PFSK-1 (cell line): Measurements from ENCODE around the gene HACE1.
A peak's percentile ranks its signal among the peaks of the same experiment; 100 is the strongest.

ENCODE experiments used
- FOXP2 ChIP-seq: optimal IDR thresholded peaks from 2 replicates; pipeline ENCODE3; 2011; ENCODE audit warnings: borderline replicate concordance, control low read depth, inconsistent platforms; ENCODE audit not compliant: insufficient read depth; ENCODE audit errors: extremely low read length, extremely low read depth
- POLR2AphosphoS5 ChIP-seq: IDR thresholded peaks from 2 replicates; pipeline ENCODE4 v1.6.1; 2012; ENCODE audit warnings: low read depth, mild to moderate bottlenecking, control low read depth, low read length, moderate library complexity
- SIN3A ChIP-seq: IDR thresholded peaks from 2 replicates; pipeline ENCODE4 v1.6.1; 2012; ENCODE audit warnings: mild to moderate bottlenecking, low read length, moderate library complexity, borderline replicate concordance; ENCODE audit not compliant: insufficient read depth
- TAF1 ChIP-seq: IDR thresholded peaks from 2 replicates; pipeline ENCODE4 v1.6.1; 2012; ENCODE audit warnings: low read length, control low read depth, borderline replicate concordance; ENCODE audit not compliant: insufficient read depth
- TF ChIP-seq, protein P1 (sequence below), 2 experiments: IDR thresholded peaks; 2 replicates each; pipeline versions ENCODE4 v1.6.1 to v1.8.0; 2011 to 2012; ENCODE audit warnings: low read depth in 2 of 2, low read length in 2 of 2, control low read depth in 1 of 2, inconsistent platforms in 1 of 2, mild to moderate bottlenecking in 1 of 2, moderate library complexity in 1 of 2; ENCODE audit not compliant: insufficient read depth in 1 of 2

HACE1 gene

DNA sequence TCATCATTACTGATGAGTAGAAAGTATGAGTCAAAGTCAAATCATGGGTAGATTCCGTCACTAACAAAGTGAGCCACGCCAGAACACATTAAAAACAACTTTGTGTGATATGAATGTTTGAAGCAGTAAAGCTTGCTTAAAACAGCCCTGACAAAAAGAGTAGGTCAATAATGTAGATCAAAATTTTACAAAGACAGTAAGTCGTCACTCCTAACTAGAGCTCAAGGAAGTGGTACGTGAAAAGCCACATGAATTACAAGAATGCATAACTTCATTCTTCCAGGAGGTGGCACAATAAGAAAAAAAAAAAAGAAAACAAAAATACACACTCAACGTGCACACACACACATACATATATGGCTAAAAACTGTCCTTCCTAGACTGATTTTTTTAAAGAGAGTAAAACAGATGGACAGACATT is 69.9 kb downstream of the HACE1 start:
- TF ChIP-seq POLR2AphosphoS5 (no peak), TAF1 (no peak), FOXP2 (no peak), SIN3A (no peak)
- TF ChIP-seq, protein P1, sequence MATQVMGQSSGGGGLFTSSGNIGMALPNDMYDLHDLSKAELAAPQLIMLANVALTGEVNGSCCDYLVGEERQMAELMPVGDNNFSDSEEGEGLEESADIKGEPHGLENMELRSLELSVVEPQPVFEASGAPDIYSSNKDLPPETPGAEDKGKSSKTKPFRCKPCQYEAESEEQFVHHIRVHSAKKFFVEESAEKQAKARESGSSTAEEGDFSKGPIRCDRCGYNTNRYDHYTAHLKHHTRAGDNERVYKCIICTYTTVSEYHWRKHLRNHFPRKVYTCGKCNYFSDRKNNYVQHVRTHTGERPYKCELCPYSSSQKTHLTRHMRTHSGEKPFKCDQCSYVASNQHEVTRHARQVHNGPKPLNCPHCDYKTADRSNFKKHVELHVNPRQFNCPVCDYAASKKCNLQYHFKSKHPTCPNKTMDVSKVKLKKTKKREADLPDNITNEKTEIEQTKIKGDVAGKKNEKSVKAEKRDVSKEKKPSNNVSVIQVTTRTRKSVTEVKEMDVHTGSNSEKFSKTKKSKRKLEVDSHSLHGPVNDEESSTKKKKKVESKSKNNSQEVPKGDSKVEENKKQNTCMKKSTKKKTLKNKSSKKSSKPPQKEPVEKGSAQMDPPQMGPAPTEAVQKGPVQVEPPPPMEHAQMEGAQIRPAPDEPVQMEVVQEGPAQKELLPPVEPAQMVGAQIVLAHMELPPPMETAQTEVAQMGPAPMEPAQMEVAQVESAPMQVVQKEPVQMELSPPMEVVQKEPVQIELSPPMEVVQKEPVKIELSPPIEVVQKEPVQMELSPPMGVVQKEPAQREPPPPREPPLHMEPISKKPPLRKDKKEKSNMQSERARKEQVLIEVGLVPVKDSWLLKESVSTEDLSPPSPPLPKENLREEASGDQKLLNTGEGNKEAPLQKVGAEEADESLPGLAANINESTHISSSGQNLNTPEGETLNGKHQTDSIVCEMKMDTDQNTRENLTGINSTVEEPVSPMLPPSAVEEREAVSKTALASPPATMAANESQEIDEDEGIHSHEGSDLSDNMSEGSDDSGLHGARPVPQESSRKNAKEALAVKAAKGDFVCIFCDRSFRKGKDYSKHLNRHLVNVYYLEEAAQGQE (IDR thresholded peaks at IDR 0.05; ENCODE audit: insufficient read depth in 1 of 2, low read depth in 2 of 2, low read length in 2 of 2) = no peak

DNA sequence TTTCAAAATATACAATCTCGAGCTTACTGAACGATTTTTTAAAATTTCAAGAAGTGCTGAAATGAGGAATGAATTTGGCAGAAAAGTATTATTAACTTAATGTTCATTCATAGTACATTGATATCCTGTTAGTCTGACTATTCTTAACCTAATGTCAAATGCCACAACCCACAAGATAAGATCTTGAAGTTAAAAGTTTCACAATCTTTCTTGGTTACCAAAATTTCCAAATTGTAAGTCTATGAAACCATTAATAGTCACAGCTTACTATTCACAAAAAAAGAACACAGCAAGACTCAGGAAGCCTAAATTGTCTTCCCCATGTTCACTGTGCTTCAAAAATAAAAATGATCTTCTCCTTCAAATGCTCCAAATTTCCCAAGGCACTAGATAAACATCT is 71.3 kb downstream of the HACE1 start:
- TF ChIP-seq FOXP2 (no peak), SIN3A (no peak), POLR2AphosphoS5 (no peak), TAF1 (no peak)
- TF ChIP-seq, protein P1 (IDR thresholded peaks at IDR 0.05; ENCODE audit: insufficient read depth in 1 of 2, low read depth in 2 of 2, low read length in 2 of 2) = no peak

DNA sequence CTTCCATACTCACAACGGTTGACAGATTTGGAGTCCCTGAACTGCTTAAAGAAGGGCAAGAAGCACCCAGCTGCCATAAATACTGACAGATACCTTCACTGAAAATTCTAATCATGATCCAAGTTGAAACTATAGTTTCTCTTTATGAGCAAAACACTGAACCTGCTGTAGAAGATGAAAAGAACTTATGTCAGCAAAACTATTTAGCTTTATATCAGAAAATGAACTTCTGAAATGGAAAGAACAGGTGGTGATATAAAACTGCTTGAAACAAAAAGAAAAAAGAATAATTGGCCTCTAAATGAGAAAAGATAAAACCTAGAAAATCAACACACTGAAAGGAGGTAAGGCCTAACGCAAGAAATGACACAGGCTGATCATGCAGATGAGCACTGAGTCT is 72.4 kb downstream of the HACE1 start:
- no peak for TF ChIP-seq POLR2AphosphoS5
- no peak for TF ChIP-seq SIN3A
- TF ChIP-seq, protein P1 (IDR thresholded peaks at IDR 0.05; ENCODE audit: insufficient read depth in 1 of 2, low read depth in 2 of 2, low read length in 2 of 2) = no peak
- no peak for TF ChIP-seq FOXP2
- TF ChIP-seq TAF1 = no peak

DNA sequence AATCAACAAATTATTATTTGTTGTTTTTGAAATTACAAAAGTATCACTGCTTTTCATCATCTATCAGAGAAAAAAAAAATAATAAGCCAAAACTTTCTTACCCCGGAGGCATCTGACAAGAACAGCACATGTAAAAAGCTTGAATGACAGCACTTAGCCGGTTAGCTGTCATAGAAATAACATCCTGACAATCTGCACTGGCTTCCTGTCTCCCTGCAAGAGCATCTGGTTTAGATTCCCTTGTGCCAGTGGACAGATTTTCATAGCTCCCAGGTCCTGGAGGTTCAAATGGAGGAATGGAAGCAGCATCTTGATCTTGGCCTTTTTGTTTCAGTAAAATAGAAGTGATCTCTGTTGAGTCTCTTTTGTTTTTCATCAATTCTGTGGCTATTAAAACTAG is 74.8 kb downstream of the HACE1 start:
- TF ChIP-seq POLR2AphosphoS5 (peak; percentile 74), TAF1 (0 out of 2 replicates have a peak, but pooled peaks have one; percentile 33), SIN3A (peak; percentile 98), FOXP2 (no peak)
- TF ChIP-seq, protein P1 (IDR thresholded peaks at IDR 0.05; ENCODE audit: insufficient read depth in 1 of 2, low read depth in 2 of 2, low read length in 2 of 2) = peak in 1 of 2 experiments; percentile 73; a peak in 2 of 4 replicates

DNA sequence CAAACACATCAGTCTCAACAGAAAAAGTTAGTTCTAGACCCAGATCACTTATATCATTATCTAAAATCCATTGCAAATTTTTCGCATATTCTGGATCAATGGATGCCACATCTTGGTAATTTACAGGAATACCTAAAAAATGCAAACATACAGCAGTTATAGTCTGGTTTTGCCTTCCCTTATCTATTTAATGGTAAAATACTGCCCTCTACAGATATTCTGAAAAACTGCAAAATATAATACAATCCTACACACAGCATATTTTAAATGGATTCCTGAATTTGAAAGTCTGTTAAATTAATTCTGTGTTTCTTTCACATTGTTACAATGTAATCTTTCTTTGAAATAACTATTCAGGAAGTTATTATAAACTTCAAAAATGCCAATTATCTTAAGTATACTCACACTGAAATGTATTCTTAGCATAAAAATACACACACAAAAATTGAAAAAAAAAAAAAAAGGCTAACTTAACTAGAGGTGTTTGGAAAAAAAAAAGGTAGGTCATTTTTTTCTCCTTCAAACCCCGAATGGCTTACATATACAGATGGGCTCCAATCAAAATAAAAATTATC is 88.4 kb downstream of the HACE1 start:
- no peak for TF ChIP-seq TAF1
- TF ChIP-seq SIN3A = no peak
